GM18868 (cell line): Measurements from ENCODE around the gene ST3GAL3.
"Not testable (repeated sequence)": the region's sequence is repeated elsewhere in the genome, so short reads cannot be mapped to it uniquely, and the experiment has no call there.

ENCODE experiments used
- ATAC-seq: cut with Tn5 transposase; IDR thresholded peaks from one replicate; pipeline ENCODE4 v1.9.1; 2021; ENCODE audit warnings: mild to moderate bottlenecking, moderate library complexity; ENCODE audit not compliant: unreplicated experiment

The ST3GAL3 gene

GRCh38 chr1:43817304-43817939 lies 110.1 kb downstream of the ST3GAL3 start:
- ATAC-seq: no peak

GRCh38 chr1:43818691-43819090 lies 111.4 kb downstream of the ST3GAL3 start:
- ATAC-seq: no peak

- no peak for ATAC-seq
Observed at GRCh38 chr1:43819357-43819756, 112.0 kb downstream of the ST3GAL3 start.

- ATAC-seq: no peak
Observed at GRCh38 chr1:43821471-43821870, 114.1 kb downstream of the ST3GAL3 start.

GRCh38 chr1:43822040-43822690 lies 114.8 kb downstream of the ST3GAL3 start:
- no peak for ATAC-seq

GRCh38 chr1:43824795-43825194 lies 117.5 kb downstream of the ST3GAL3 start:
- ATAC-seq: no peak

GRCh38 chr1:43828574-43828973 lies 121.2 kb downstream of the ST3GAL3 start:
- no peak for ATAC-seq

- no peak for ATAC-seq
Observed at GRCh38 chr1:43830802-43831201, 123.5 kb downstream of the ST3GAL3 start.

- ATAC-seq: no peak
Observed at GRCh38 chr1:43831851-43832250, 124.5 kb downstream of the ST3GAL3 start.

- peak; percentile 45 for ATAC-seq
Observed at GRCh38 chr1:43832255-43832654, 124.9 kb downstream of the ST3GAL3 start.

- no peak for ATAC-seq
Observed at GRCh38 chr1:43832998-43833397, 125.7 kb downstream of the ST3GAL3 start.

GRCh38 chr1:43833902-43834279 lies 126.6 kb downstream of the ST3GAL3 start:
- ATAC-seq: not testable (repeated sequence)

- no peak for ATAC-seq
Observed at GRCh38 chr1:43834280-43835081, 127.1 kb downstream of the ST3GAL3 start.

GRCh38 chr1:43835082-43836021 lies 128.0 kb downstream of the ST3GAL3 start:
- no peak for ATAC-seq

- ATAC-seq: peak; percentile 56
Observed at GRCh38 chr1:43836267-43836951, 129.1 kb downstream of the ST3GAL3 start.

GRCh38 chr1:43839056-43839455 lies 131.7 kb downstream of the ST3GAL3 start:
- ATAC-seq: no peak

GRCh38 chr1:43841321-43842174 lies 134.2 kb downstream of the ST3GAL3 start:
- no peak for ATAC-seq

GRCh38 chr1:43842175-43842498 lies 134.8 kb downstream of the ST3GAL3 start:
- no peak for ATAC-seq

GRCh38 chr1:43843684-43844083 lies 136.3 kb downstream of the ST3GAL3 start:
- no peak for ATAC-seq
